ENCODE measurements around the gene GID8.

The GID8 gene

GRCh38 chr20:62943396-62943795 is 5.4 kb downstream of the GID8 start:
- DNase-seq (ENCODE audit: low read depth, low spot score) = no peak

GRCh38 chr20:62944184-62944583 is 6.2 kb downstream of the GID8 start:
- DNase-seq (ENCODE audit: low read depth, low spot score) = no peak

- DNase-seq (ENCODE audit: low read depth, low spot score) = no peak
Observed at GRCh38 chr20:62944746-62945145, 6.8 kb downstream of the GID8 start.

GRCh38 chr20:62945771-62946339 is 7.9 kb downstream of the GID8 start:
- DNase-seq (ENCODE audit: low read depth, low spot score) = no peak

GRCh38 chr20:62946918-62947317 is 9.0 kb downstream of the GID8 start:
- no peak for DNase-seq (ENCODE audit: low read depth, low spot score)

GRCh38 chr20:62947532-62948300 is 9.8 kb downstream of the GID8 start:
- no peak for DNase-seq (ENCODE audit: low read depth, low spot score)

GRCh38 chr20:62949153-62949821 is 11.3 kb downstream of the GID8 start:
- DNase-seq (ENCODE audit: low read depth, low spot score) = no peak

GRCh38 chr20:62949962-62950361 is 12.0 kb downstream of the GID8 start:
- DNase-seq (ENCODE audit: low read depth, low spot score) = no peak

GRCh38 chr20:62950741-62951140 is 12.8 kb downstream of the GID8 start:
- no peak for DNase-seq (ENCODE audit: low read depth, low spot score)

GRCh38 chr20:62951143-62951895 is 13.4 kb downstream of the GID8 start:
- no peak for DNase-seq (ENCODE audit: low read depth, low spot score)

- no peak for DNase-seq (ENCODE audit: low read depth, low spot score)
Observed at GRCh38 chr20:62951896-62952372, 14.0 kb downstream of the GID8 start.

- DNase-seq (ENCODE audit: low read depth, low spot score) = peak; percentile 31
Observed at GRCh38 chr20:62952373-62952967, 14.5 kb downstream of the GID8 start, which contains the start of gene SLC17A9. SLC17A9 (plus strand) TSS chr20:62952709; CDS start chr20:62952831, 122 bp downstream.

- DNase-seq (ENCODE audit: low read depth, low spot score) = no peak
Observed at GRCh38 chr20:62952968-62953838, 15.3 kb downstream of the GID8 start.

GRCh38 chr20:62953839-62954703 is 16.1 kb downstream of the GID8 start:
- DNase-seq (ENCODE audit: low read depth, low spot score) = peak; percentile 71

GRCh38 chr20:62955519-62956386 is 17.8 kb downstream of the GID8 start:
- DNase-seq (ENCODE audit: low read depth, low spot score) = no peak

GRCh38 chr20:62956387-62957135 is 18.6 kb downstream of the GID8 start:
- no peak for DNase-seq (ENCODE audit: low read depth, low spot score)
